GM21381 (cell line): ENCODE data around the gene RAD9A.

Experiments
- ATAC-seq: cut with Tn5 transposase; IDR thresholded peaks from one replicate; pipeline ENCODE4 v1.9.1; 2021; ENCODE audit warnings: mild to moderate bottlenecking, moderate library complexity; ENCODE audit not compliant: unreplicated experiment

RAD9A gene

GRCh38 chr11:67356864-67357561 lies 34.8 kb upstream of the RAD9A start:
- ATAC-seq: no peak

GRCh38 chr11:67357831-67358670 lies 33.7 kb upstream of the RAD9A start:
- ATAC-seq: no peak

- ATAC-seq: no peak
Observed at GRCh38 chr11:67364169-67364568, 27.6 kb upstream of the RAD9A start.

GRCh38 chr11:67364783-67365722 lies 26.7 kb upstream of the RAD9A start:
- ATAC-seq: no peak

DNA sequence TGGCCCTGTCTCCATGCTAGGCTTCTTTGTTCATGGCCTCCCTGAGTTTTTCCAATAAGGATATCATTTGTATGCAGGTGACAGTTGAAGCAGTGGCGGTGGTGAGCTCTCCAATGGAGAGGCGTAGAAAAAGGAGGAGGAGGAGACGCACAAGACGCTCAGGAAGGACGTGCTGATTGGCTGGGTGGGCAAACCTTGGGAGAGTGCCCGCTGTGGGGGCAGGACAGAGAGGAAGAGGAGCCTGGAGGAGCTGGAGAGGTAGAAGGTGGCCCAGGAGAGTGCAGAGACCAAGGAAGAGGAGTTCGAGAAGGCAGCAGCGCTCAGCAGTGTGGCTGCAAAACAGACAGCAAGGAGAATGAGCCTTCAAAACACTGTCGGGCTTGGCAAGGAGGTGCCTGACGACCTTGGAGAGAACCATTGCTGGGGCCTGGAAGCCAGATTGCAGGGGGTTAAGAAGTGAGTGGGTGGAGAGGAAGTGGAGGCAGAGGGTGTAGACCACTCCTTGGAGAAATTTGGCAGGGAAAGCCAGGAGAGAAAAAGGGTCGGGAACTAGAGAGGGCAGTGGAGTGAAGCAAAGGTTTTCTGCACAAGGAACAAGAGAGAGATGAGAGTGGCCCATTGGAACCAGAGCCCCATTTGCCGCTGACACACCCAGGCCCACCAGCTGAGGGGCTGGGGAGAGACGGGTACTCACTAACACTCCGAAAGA lies 25.9 kb upstream of the RAD9A start:
- no peak for ATAC-seq

DNA sequence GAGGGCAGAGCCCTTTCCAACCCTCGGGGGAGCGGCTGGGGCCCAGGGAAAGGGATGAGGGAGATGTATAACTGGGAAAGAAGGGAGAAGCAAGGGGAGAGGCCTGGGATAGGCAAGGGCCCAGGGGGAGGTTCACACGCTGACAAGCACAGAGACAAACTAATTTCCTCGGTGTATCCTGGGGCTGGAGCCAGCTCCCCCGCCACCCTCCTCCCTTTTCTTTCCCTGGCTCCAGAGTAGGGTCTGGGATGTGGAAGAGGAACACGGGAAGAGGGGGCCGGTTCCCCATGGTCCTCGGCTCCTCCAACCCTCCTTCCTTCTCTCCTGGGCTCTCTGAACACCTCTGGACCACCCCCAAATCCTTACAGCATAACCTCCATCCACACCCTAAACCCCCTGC lies 25.2 kb upstream of the RAD9A start:
- ATAC-seq: no peak

DNA sequence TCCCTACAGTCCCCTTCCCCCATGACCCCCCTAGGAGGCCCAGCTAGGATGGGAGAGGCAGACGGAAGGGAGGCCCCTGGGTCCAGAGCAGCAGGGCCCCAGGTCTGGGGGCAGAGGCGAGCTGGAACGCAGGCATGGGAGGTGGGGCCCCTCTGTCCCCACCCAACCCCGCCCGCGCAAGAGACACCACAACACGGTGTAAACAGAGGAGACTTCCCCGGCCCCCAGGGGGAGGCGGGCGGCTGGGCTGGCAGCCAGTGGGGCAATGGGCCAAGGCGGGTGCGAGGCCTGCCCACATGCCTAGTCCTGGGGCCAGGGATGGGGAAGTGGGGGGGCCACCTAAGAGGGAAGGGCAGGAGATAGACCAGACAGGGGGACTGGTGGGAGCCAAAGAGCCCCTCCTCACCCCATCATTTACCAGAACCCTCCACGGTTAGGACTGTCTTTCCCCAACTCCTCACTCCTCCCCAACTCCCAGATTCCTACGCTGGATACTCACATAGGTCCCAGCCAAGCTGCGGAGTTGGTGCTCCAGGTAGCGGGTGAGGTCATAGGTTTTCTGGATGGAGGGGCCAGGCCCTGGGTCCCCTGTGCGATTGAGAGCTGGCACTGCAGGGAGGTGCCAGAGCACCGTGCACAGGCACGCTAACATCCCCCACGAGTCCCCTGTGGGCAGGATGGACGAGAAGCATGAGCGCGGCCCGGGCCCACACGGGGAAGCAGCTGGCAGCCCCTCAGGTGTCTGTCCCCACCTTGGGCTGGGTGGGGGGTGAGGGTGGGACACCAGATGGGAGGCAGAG lies 24.6 kb upstream of the RAD9A start:
- ATAC-seq: no peak

DNA sequence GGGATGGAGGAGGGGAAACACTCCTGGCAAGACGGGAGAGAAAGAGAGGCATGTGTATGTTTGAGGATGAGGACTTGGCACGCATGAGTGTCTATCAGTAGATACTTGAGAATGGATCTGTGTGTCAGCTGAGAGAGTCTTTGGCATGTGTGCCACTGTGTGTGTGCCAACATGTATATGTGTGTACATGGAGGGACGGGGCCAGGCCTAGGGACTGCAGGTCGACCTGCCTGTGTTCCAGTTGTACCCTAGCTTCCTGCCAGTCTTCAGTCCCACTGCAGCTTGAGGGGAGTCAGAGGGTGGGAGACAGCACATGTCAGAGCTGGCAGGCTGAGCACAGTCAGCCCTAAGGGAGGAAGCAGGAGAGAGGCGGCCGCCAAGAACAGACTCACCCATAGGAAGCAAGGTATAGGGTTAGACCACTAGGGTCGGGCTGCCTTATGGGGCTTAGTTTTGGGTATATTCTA lies 24.0 kb upstream of the RAD9A start:
- ATAC-seq: no peak

DNA sequence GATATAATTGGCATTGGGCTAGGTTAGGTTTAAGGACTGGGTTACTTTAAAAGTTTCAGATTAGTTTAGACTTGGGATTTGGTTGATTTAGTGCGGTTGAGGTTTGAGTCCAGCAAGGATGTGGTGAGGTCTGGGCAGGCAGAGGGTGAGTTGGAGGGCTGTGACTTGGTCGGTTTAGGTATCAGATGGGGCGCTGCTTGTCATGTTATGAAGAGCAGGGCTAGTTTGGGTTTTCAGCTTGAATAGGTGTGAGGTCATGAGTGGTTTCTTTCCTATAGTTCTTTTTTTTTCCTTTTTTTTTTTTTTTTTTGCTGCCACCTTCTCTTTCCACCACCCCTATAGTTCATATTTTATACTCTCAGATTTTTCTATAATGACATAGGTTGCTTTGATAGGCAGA lies 23.2 kb upstream of the RAD9A start:
- ATAC-seq: no peak

DNA sequence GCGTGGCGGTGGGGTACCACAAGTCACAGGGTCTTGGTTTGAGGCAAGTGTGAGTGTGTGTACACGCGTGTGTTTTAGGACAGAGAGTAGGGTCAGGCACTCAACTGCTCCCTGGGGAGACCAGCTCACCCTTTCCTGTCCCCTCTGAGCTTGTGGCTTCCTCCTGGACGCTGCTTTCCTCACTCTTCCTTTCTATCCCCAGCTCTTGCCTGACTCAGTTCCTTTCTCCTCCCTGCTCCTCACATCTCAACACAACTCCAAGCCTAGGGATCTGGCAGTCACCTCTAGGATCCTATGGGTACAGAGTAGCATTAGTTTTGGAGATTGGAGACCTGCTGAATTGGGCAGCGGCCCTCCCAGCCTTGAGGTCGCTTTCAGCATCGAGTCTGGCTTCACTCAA lies 22.5 kb upstream of the RAD9A start:
- no peak for ATAC-seq

DNA sequence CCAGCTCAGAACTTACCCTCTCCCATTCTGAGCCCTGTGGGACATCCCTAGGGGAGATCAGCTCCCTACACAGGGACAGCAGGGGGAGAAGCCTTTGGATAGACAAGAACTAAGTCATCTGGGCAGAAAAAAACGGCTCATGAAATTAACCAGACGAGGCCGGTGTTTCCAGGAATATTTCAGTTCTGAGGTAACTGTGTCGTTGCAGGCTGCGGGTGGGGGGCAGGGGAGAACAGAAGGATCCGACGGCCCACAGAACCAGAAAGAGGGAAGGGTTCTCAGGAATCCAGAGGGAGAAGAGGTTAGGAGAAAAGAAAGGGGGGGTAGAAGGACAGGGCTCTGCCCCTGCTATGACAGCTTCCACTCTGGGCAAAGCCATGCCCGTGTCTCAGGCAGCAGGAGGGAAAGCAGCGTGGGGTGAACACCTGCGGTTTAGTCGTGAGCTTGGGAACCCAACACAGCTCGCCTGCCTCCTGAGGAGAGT lies 21.9 kb upstream of the RAD9A start:
- ATAC-seq: no peak

GRCh38 chr11:67370351-67371076 lies 21.3 kb upstream of the RAD9A start:
- no peak for ATAC-seq

GRCh38 chr11:67371189-67371910 lies 20.4 kb upstream of the RAD9A start:
- no peak for ATAC-seq

GRCh38 chr11:67371911-67372320 lies 19.9 kb upstream of the RAD9A start:
- ATAC-seq: no peak

DNA sequence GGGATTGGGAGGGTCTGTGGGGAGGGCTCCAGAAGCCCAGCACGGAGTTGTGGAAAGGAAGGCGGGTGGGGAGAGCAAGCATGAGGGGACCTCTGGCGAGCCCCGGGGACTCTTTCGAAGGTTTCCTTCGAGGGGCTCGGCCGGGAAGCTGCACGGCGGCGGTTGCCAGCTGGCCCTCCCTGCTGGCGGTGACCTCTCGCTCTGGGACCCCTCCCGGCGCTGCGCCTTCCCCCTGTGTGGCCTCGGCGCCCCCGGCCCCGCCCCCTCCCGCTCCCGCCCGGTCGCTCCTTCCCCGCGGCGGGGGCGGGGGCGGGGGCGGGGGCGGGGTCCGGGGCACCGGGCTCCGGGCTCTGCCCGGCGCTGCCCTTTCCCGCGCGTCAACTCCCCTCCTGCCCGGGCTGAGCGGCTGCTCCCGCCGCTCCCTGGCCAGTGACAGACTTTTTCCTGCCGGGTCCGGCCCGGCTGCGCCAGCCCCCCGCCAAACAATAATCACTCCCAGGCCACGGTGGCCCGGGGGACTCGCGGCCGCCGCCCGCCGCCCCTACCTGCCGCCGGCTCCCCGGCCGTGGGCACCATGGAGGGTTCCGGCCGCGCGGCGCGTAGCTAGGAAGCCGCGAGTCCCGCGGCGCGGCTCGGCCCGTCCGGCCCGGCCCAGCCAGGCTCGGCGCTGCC lies 19.3 kb upstream of the RAD9A start:
- no peak for ATAC-seq

GRCh38 chr11:67372993-67373647 lies 18.7 kb upstream of the RAD9A start, which contains the start of gene CLCF1:
Gene CLCF1, minus strand, starts transcription at chr11:67373598. Its CDS starts 59 bp downstream, at chr11:67373539.
- no peak for ATAC-seq
